A673 (cell line): ENCODE measurements around the gene ST6GALNAC5. TPM values are rescaled to one million over a fixed set of nuclear protein-coding genes. Genes with fewer than 3 reads are reported as not detected.

Experiments used
- BruUV-seq: library from RNA; stranded (reverse); fragments of 400-500 nt; replicated peaks from 2 replicates; lab custom pipeline; 2021; lab: Mats Ljungman, UMichigan
- CTCF ChIA-PET: fragments of 300-600 bp; sonication (Branson Sonifier 250); formaldehyde crosslinking; loops from one replicate; lab custom pipeline; 2022; ENCODE audit warnings: antibody characterized with exemption; lab: Charles Lee
- POLR2A ChIA-PET: fragments of 300-600 bp; sonication (Branson Sonifier 250); formaldehyde crosslinking; loops from one replicate; lab custom pipeline; 2022; ENCODE audit warnings: antibody characterized with exemption; ENCODE audit not compliant: low non-redundant PET; lab: Charles Lee
- DNase-seq: peaks from one replicate; pipeline ENCODE4 v3.0.0-alpha.2; 2015; ENCODE audit warnings: low spot score
- H3K27ac ChIP-seq: fragments of 200-600 bp; sonication (generic); 2 replicates; pipeline ENCODE4 v1.5.1; 2016; ENCODE audit warnings: mixed run types, low read depth, mild to moderate bottlenecking, mixed read lengths, antibody characterized with exemption, low read length; ENCODE audit not compliant: poor library complexity, severe bottlenecking
- H3K27me3 ChIP-seq: fragments of 200-600 bp; sonication (generic); replicated peaks from 2 replicates; pipeline ENCODE4 v1.6.1; 2017; ENCODE audit warnings: mixed run types, low read depth, mild to moderate bottlenecking, mixed read lengths, antibody characterized with exemption, low read length; ENCODE audit not compliant: insufficient read depth, poor library complexity
- H3K36me3 ChIP-seq: fragments of 200-600 bp; sonication (generic); 2 replicates; pipeline ENCODE4 v1.6.1; 2016; ENCODE audit warnings: mixed run types, mild to moderate bottlenecking, mixed read lengths, antibody characterized with exemption, low read length; ENCODE audit not compliant: insufficient read depth, poor library complexity, severe bottlenecking
- H3K4me1 ChIP-seq: fragments of 200-600 bp; sonication (generic); 2 replicates; pipeline ENCODE4 v1.6.1; 2017; ENCODE audit warnings: mixed run types, mild to moderate bottlenecking, mixed read lengths, antibody characterized with exemption, low read length; ENCODE audit not compliant: insufficient read depth, poor library complexity, severe bottlenecking
- H3K4me3 ChIP-seq: fragments of 200-600 bp; sonication (generic); 2 replicates; pipeline ENCODE4 v1.5.1; 2016; ENCODE audit warnings: low read depth, mixed run types, mild to moderate bottlenecking, mixed read lengths, low read length; ENCODE audit not compliant: poor library complexity, severe bottlenecking
- H3K9me3 ChIP-seq: fragments of 200-600 bp; sonication (generic); 2 replicates; pipeline ENCODE4 v1.6.1; 2016; ENCODE audit warnings: mixed run types, low read depth, mild to moderate bottlenecking, mixed read lengths, antibody characterized with exemption, low read length; ENCODE audit not compliant: poor library complexity, severe bottlenecking
- CTCF ChIP-seq: fragments of 300-800, 200-600 bp; sonication (generic); conservative IDR thresholded peaks from 2 replicates; pipeline ENCODE4 v1.5.1; 2017; ENCODE audit warnings: low read depth, mild to moderate bottlenecking, antibody characterized with exemption, low read length, moderate library complexity, mixed read lengths
- EZH2 ChIP-seq: fragments of 200-600 bp; sonication (generic); IDR thresholded peaks from 2 replicates; pipeline ENCODE4 v1.6.1; 2017; ENCODE audit warnings: borderline replicate concordance, low read depth, mild to moderate bottlenecking, mixed read lengths, antibody characterized with exemption, low read length; ENCODE audit not compliant: poor library complexity, severe bottlenecking
- intact Hi-C: fragments of 100-400 bp; cut with micrococcal nuclease; formaldehyde crosslinking; loops from one replicate; pipeline ENCODE4 v1.10.0; 2022; ENCODE audit not compliant: unreplicated experiment
- total RNA-seq: library from RNA; stranded (reverse); gene quantifications from 2 replicates; pipeline ENCODE4 v1.2.3, GENCODE V29; 2021

Gene ST6GALNAC5
- total RNA-seq, 1 experiment from 2014 or later: not detected

GRCh38 chr1:77015748-77016341 lies 148.6 kb downstream of the ST6GALNAC5 start:
- intact Hi-C loops: no loop called here
- H3K27me3 ChIP-seq: peaks cover 14% of the 10 kb centered on the region
- ChIA-PET CTCF (no interaction called here), POLR2A (no interaction called here)
- no peak for DNase-seq
- no peaks in the 10 kb centered on the region for H3K36me3 ChIP-seq
- H3K27ac ChIP-seq: no peak overlapping the region
- BruUV-seq: no TSS peak
- no peak for TF ChIP-seq EZH2
- no peak for TF ChIP-seq CTCF
- no peaks in the 10 kb centered on the region for H3K4me1 ChIP-seq
- H3K9me3 ChIP-seq: no peaks in the 10 kb centered on the region
- no peak overlapping the region for H3K4me3 ChIP-seq

DNA sequence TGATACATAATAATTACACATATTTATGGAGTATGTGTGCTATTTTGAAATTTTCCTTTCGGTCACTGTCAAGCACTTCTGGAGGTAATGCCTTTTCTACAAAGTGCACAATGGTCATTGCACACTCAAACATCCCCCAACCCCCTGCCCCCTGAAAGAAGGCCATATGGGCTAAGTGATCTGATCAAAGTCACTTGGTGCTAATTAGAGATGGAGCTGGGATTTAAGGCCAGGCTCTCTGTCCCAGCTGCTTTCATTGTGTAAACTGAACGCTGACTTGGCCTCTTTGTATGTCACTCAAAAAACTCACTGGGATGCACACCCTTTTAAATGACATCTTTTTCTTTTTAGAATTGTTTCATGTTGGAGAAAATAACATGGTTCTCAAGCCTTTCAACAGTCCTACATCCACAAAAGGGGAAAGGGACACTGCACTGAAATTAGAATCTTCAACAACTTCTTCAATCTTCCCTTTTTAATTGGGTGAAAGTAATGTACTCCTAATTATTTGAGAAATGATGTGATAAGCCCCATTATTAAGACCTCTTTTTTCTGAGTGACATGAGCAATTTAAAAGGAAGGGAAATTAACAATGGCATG lies 149.2 kb downstream of the ST6GALNAC5 start:
- no peak for DNase-seq
- no peak overlapping the region for H3K4me3 ChIP-seq
- intact Hi-C loops: no loop called here
- H3K4me1 ChIP-seq: no peaks in the 10 kb centered on the region
- H3K27ac ChIP-seq: no peak overlapping the region
- ChIA-PET CTCF (no interaction called here), POLR2A (no interaction called here)
- TF ChIP-seq EZH2: no peak
- H3K36me3 ChIP-seq: no peaks in the 10 kb centered on the region
- H3K27me3 ChIP-seq: peaks cover 14% of the 10 kb centered on the region
- BruUV-seq: no TSS peak
- no peaks in the 10 kb centered on the region for H3K9me3 ChIP-seq

DNA sequence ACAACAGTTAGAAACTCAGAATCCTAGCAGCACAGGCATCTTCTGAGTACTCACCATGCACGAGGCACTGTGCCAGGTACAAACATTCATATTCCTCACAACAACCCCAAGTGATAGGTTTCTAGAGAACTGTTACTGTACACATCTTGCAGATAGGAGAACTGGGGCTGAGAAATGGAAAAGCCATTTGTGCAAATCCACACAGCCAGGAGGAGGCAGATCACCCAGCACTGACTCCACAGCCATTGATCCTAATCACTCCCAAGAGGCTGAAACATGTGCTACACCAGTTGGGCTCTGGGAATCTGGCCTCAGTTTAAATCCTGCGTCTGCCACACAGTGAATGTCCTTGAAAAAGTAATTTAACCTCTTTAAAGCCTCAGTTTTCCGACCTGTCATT lies 151.0 kb downstream of the ST6GALNAC5 start:
- no peak for DNase-seq
- Histone ChIP-seq H3K36me3 (no peaks in the 10 kb centered on the region), H3K27me3 (peaks cover 14% of the 10 kb centered on the region), H3K4me3 (no peak overlapping the region), H3K27ac (no peak overlapping the region), H3K4me1 (no peaks in the 10 kb centered on the region), H3K9me3 (no peaks in the 10 kb centered on the region)
- TF ChIP-seq CTCF (no peak), EZH2 (no peak)
- intact Hi-C loops: no loop called here
- no TSS peak for BruUV-seq
- POLR2A ChIA-PET: no interaction called here
- CTCF ChIA-PET: no interaction called here
